Measurements from ENCODE around the gene TBX20. TPM values are rescaled to one million over a fixed set of nuclear protein-coding genes. Genes with fewer than 3 reads are reported as not detected.
"Not testable (repeated sequence)": the region's sequence is repeated elsewhere in the genome, so short reads cannot be mapped to it uniquely, and the experiment has no call there.

Gene TBX20
- total RNA-seq, 2 experiments from 2014 or later: 0.17 to 0.27 TPM

- H3K4me1 Mint-ChIP-seq; H3K27ac Mint-ChIP-seq; DNase-seq; H3K36me3 Mint-ChIP-seq (ENCODE audit: low read depth); CTCF ChIA-PET; H3K9me3 Mint-ChIP-seq; H3K4me3 Mint-ChIP-seq; POLR2A ChIA-PET: not testable (repeated sequence)
- H3K27me3 Mint-ChIP-seq: peaks cover 11% of the 10 kb centered on the region
These were observed 25.3 kb downstream of the TBX20 start for GRCh38 chr7:35228496-35229051.

GRCh38 chr7:35227438-35227837 is 26.5 kb downstream of the TBX20 start:
- H3K4me3 Mint-ChIP-seq; H3K36me3 Mint-ChIP-seq (ENCODE audit: low read depth); H3K4me1 Mint-ChIP-seq; H3K27ac Mint-ChIP-seq; H3K9me3 Mint-ChIP-seq; CTCF ChIA-PET; DNase-seq; POLR2A ChIA-PET: not testable (repeated sequence)
- peaks cover 16% of the 10 kb centered on the region for H3K27me3 Mint-ChIP-seq

DNA sequence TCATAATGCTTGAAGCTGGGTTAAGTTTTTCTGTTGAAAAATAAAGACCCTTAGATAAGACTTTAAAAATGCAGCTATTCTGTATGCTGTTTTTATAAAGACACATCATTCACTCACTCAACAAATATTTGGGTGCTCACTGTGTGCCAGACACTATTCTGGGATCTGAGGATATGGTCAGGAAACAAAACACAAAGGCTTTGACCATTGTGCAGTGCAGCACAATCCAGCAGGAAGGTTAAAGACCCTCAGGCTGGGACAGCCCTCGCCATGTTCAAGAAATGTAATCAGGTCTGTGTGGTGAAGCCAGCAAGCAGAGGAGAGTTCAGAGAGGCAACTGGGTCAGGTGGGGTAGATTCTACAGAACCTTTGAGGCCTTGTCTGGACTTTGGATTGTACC is 31.5 kb downstream of the TBX20 start:
- H3K9me3 Mint-ChIP-seq; H3K27ac Mint-ChIP-seq; H3K4me3 Mint-ChIP-seq; POLR2A ChIA-PET; H3K36me3 Mint-ChIP-seq (ENCODE audit: low read depth); CTCF ChIA-PET; H3K4me1 Mint-ChIP-seq; DNase-seq: not testable (repeated sequence)
- peaks cover 23% of the 10 kb centered on the region for H3K27me3 Mint-ChIP-seq

GRCh38 chr7:35220176-35220575 is 33.7 kb downstream of the TBX20 start:
- H3K36me3 Mint-ChIP-seq (ENCODE audit: low read depth); CTCF ChIA-PET: not testable (repeated sequence)

GRCh38 chr7:35216033-35216432 is 37.9 kb downstream of the TBX20 start:
- CTCF ChIA-PET: interaction anchor here (0.5 kb wide), 1 partner anchor 17 kb away, joined by 3 read pairs; no protein-coding TSS in a partner anchor
- H3K36me3 Mint-ChIP-seq (ENCODE audit: low read depth); POLR2A ChIA-PET; DNase-seq; H3K27ac Mint-ChIP-seq; H3K9me3 Mint-ChIP-seq; H3K4me1 Mint-ChIP-seq; H3K4me3 Mint-ChIP-seq: not testable (repeated sequence)
- H3K27me3 Mint-ChIP-seq: peaks cover 13% of the 10 kb centered on the region

More at GRCh38 chr7:35220176-35220575, 33.7 kb downstream of the TBX20 start:
- H3K27ac Mint-ChIP-seq, DNase-seq, H3K4me1 Mint-ChIP-seq, H3K4me3 Mint-ChIP-seq, POLR2A ChIA-PET, H3K9me3 Mint-ChIP-seq: not testable (repeated sequence)
- H3K27me3 Mint-ChIP-seq: peaks cover 24% of the 10 kb centered on the region

DNA sequence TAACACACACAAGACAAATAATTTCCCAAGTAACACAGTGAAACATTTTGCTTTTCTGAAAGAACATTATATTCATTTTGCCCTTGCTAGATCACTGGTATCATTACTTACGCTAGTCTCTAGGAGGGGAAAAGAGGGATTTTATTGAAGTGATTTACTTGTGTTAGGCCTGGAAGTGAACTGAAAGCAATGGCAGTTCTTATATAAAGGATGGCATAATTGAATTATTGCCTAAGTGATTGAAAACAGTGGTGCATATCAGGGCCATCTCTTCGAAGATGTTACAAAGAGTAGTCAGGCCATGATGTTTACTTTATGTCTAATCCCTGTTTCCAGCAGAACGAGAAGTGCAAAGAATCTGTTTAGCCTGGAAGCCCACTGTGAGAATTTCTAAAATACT is 38.8 kb downstream of the TBX20 start:
- H3K36me3 Mint-ChIP-seq (ENCODE audit: low read depth); H3K4me1 Mint-ChIP-seq; CTCF ChIA-PET; DNase-seq; H3K4me3 Mint-ChIP-seq; H3K27ac Mint-ChIP-seq; POLR2A ChIA-PET; H3K9me3 Mint-ChIP-seq: not testable (repeated sequence)
- H3K27me3 Mint-ChIP-seq: peaks cover 12% of the 10 kb centered on the region

DNA sequence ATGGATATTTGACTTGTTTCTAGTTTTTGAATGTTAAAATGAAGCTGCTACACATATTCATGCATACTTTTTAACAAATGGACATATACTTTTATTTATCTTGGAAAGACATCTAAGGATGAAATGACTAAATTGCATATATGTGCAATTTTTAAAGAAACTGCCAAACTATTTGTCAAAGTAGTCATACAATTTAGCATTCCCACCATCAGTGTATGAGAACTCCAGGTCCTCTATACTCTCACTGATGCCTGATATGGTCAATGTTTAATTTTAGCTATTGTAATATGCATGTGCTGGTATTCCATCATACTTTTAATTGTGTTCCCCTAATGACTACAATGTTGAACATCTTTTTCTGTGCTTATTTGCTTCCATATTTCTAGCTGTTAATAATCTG is 47.0 kb downstream of the TBX20 start:
- H3K27me3 Mint-ChIP-seq; POLR2A ChIA-PET; H3K4me1 Mint-ChIP-seq; H3K4me3 Mint-ChIP-seq; DNase-seq; H3K9me3 Mint-ChIP-seq; H3K27ac Mint-ChIP-seq; CTCF ChIA-PET; H3K36me3 Mint-ChIP-seq (ENCODE audit: low read depth): not testable (repeated sequence)

DNA sequence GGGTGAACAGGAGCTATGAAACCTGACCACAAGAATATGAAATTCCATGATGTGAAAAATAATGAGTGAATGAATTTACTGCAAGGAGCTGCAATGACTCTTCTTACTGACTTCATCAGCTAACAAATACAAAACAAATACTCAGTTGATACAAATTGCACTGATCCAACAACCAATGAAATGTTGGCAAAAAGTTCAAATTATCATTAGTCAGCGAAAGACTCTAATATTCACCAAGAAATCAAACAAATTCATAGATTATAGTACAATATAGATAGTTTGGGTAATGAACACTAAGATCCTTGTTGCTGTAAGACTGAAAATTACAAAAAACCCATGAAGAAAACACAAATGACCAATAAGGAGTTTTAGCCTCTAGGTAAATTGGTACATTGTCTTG is 49.0 kb downstream of the TBX20 start:
- DNase-seq; H3K27me3 Mint-ChIP-seq; H3K4me1 Mint-ChIP-seq; CTCF ChIA-PET; POLR2A ChIA-PET; H3K4me3 Mint-ChIP-seq; H3K9me3 Mint-ChIP-seq; H3K36me3 Mint-ChIP-seq (ENCODE audit: low read depth); H3K27ac Mint-ChIP-seq: not testable (repeated sequence)

GRCh38 chr7:35204031-35204430 is 49.9 kb downstream of the TBX20 start:
- POLR2A ChIA-PET; H3K9me3 Mint-ChIP-seq; CTCF ChIA-PET; DNase-seq; H3K27me3 Mint-ChIP-seq; H3K4me1 Mint-ChIP-seq; H3K4me3 Mint-ChIP-seq; H3K27ac Mint-ChIP-seq; H3K36me3 Mint-ChIP-seq (ENCODE audit: low read depth): not testable (repeated sequence)

- DNase-seq; H3K9me3 Mint-ChIP-seq; CTCF ChIA-PET; H3K36me3 Mint-ChIP-seq (ENCODE audit: low read depth); H3K27me3 Mint-ChIP-seq; POLR2A ChIA-PET; H3K4me3 Mint-ChIP-seq; H3K4me1 Mint-ChIP-seq; H3K27ac Mint-ChIP-seq: not testable (repeated sequence)
These were observed 51.5 kb downstream of the TBX20 start for GRCh38 chr7:35202353-35202752.

DNA sequence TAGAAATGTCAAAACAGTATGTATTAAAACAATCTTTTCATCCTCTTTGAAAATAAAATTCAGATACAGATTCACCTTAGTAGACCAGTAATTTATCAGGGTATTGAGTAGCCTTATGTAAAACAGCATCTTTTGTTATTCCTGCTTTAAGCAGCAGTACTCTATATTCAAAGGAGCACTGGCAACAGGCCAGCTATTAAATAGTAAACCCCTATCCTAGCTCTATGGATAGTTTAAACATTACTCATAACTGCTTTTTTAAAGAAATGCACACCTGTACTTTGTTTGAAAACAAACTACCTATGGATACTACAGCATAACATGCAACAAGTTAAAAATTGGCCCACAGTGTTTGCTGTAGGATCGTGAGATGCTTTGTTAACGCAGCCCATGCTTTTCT is 53.7 kb downstream of the TBX20 start:
- H3K9me3 Mint-ChIP-seq; POLR2A ChIA-PET; H3K4me3 Mint-ChIP-seq; DNase-seq; CTCF ChIA-PET; H3K27ac Mint-ChIP-seq; H3K36me3 Mint-ChIP-seq (ENCODE audit: low read depth); H3K4me1 Mint-ChIP-seq: not testable (repeated sequence)
- H3K27me3 Mint-ChIP-seq: peaks cover 11% of the 10 kb centered on the region

GRCh38 chr7:35198370-35199140 is 55.3 kb downstream of the TBX20 start:
- DNase-seq; H3K4me3 Mint-ChIP-seq; H3K27ac Mint-ChIP-seq; POLR2A ChIA-PET; H3K4me1 Mint-ChIP-seq; H3K36me3 Mint-ChIP-seq (ENCODE audit: low read depth); H3K9me3 Mint-ChIP-seq: not testable (repeated sequence)
- CTCF ChIA-PET: interaction anchor here (0.7 kb wide), 1 partner anchor 17 kb away, joined by 3 read pairs; no protein-coding TSS in a partner anchor
- peaks cover 15% of the 10 kb centered on the region for H3K27me3 Mint-ChIP-seq

- H3K36me3 Mint-ChIP-seq (ENCODE audit: low read depth); H3K27ac Mint-ChIP-seq; H3K4me3 Mint-ChIP-seq; POLR2A ChIA-PET; CTCF ChIA-PET; DNase-seq; H3K9me3 Mint-ChIP-seq; H3K4me1 Mint-ChIP-seq: not testable (repeated sequence)
- H3K27me3 Mint-ChIP-seq: peaks cover 23% of the 10 kb centered on the region
These were observed 62.3 kb downstream of the TBX20 start for GRCh38 chr7:35191571-35191970.

- H3K4me3 Mint-ChIP-seq; DNase-seq; CTCF ChIA-PET; H3K36me3 Mint-ChIP-seq (ENCODE audit: low read depth); H3K27ac Mint-ChIP-seq; POLR2A ChIA-PET; H3K9me3 Mint-ChIP-seq: not testable (repeated sequence)
- peaks cover 29% of the 10 kb centered on the region for H3K27me3 Mint-ChIP-seq
- peaks cover 12% of the 10 kb centered on the region for H3K4me1 Mint-ChIP-seq
These were observed 63.6 kb downstream of the TBX20 start for GRCh38 chr7:35190146-35190773.
